HG03064 (cell line): Measurements from ENCODE around the gene ADGRL3.

Experiments
- ATAC-seq: cut with Tn5 transposase; IDR thresholded peaks from one replicate; pipeline ENCODE4 v1.9.1; 2021; ENCODE audit warnings: low read depth; ENCODE audit not compliant: unreplicated experiment

The ADGRL3 gene

GRCh38 chr4:61531188-61531587 is 331.1 kb downstream of the ADGRL3 start:
- ATAC-seq: no peak

DNA sequence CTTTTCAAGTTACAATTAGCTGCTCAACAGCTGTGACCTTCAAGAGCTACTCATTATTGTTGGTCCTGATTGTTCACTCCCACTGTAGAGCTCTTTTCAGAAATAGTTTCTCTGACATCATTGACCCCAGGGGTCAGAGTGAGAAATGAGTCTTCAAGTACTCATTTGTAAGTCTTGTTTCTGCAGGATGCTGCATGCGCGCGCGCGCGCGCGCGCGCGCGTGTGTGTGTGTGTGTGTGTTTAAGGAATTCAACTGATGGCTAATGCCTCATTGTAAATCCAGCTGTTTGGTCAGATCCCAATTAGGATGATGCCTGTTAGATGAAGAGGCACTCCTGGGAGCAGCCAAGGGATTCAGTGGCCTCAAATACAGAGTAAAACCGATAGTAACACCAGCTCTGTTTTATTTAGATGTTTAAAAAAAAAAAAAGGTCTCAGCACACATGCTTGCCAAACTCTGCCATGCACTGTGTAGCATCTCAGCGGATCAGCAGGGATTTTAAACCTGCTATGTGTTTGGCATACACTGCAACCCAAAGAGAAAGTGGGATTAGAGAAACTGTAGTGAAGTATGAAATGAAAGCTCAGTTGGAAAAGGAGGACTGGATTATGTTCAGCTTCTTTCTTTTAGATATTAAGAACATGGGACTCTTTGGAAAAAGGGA is 332.3 kb downstream of the ADGRL3 start:
- no peak for ATAC-seq

DNA sequence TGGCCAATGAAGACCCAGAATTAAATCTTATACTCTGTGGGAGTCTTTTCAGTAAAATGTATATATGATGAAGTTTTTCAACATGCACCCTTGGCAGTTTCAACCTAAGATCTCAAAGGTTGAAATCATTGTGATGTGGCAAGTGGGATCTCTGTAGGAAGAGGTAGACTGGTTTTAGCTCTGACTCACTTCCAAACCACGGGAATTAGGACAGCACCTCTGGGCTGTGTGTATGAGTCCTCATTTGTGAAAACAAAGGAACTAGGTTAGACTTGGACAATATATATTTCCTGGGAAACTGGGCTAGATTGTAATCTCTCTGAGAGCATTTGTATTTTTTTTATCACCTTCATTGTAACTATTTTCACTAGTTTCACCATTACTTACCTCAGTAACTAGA is 333.0 kb downstream of the ADGRL3 start:
- ATAC-seq: no peak

DNA sequence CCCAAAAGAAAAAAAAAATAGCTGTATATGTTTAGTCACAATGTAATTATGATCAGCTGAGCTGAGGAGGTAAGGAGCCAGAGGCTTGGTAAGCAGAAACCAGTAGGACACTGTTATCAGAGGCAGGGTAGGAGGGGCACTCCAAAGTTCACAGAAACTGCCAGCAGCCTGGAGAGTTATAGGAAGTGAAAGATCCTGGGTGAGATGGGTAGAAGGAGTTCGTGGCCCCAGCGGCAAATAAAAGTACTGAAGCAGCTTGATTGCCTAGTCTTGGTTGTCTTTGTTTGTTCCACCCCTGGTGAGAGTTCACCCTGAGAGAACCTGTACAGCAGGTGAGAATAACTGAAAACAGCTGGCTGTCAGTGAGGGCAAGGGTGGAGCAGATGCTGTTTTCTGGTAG is 340.8 kb downstream of the ADGRL3 start:
- no peak for ATAC-seq

- ATAC-seq: no peak
Measured at GRCh38 chr4:61541459-61541858, 341.3 kb downstream of the ADGRL3 start.

- ATAC-seq: no peak
Measured at GRCh38 chr4:61543976-61544375, 343.9 kb downstream of the ADGRL3 start.

DNA sequence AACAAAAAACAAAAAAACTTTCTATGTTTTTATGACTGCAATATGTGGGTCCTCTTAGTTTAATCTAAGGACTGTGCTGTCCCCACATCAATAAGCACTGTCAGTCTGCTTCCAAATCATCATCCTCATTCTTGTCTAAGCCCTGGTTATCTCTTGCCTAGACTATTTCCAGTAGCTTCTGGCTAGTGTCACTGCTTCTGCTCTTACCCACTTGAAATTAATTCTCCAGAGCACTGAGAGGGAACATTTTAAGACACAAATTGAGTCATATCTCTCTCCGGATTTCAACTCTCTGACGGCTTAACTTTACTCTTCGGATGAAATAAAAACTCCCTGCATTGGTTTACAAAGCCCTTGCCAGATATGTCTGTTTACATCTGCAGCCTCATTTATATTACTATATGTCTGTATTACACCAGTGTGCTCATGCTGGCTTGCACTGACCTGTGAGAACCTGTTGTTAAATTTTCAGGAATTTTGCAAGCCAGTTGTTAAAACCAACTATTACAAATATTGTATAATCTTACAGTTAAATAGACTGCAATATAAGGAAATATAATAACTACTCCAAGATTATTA is 345.9 kb downstream of the ADGRL3 start:
- no peak for ATAC-seq

DNA sequence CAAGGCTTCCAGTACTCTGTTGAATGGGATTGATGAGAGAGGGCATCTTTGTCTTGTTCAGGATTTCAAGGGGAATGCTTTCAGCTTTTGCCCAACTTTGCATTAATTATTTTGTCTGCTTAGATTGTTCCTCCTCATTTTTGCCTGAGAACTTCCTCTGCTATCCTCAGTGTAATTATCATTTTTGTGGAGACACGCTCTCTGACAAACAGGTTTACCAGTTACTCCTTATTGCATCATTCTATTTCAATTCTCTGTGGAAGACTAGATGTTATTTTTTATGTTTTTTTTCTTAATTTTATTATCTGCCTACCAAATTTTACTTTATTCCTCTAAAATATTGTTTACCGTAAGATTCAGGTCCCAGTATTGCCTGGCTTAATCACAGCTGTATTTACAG is 349.2 kb downstream of the ADGRL3 start:
- ATAC-seq: no peak

- no peak for ATAC-seq
Measured at GRCh38 chr4:61553557-61554125, 353.5 kb downstream of the ADGRL3 start.

- ATAC-seq: no peak
Measured at GRCh38 chr4:61555789-61556188, 355.7 kb downstream of the ADGRL3 start.

DNA sequence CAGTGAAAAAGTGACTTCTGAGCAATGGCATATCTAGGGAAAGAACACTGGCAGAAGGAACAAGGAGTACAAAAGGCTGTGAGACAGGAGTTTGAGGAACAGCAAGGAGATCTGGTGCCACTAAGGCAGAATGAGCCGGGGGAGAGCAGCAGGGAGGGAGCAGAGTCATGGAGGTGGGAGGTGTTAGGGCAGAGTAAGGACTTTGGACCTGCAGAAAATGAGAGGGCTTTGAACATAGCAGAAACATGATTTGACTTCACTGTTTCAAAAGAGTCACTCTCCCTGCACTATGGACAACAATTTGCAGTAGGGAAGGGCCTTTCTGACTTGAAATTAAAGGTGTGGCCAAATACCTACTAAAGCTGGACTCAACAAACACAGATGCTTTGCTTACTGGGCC is 356.2 kb downstream of the ADGRL3 start:
- ATAC-seq: no peak

DNA sequence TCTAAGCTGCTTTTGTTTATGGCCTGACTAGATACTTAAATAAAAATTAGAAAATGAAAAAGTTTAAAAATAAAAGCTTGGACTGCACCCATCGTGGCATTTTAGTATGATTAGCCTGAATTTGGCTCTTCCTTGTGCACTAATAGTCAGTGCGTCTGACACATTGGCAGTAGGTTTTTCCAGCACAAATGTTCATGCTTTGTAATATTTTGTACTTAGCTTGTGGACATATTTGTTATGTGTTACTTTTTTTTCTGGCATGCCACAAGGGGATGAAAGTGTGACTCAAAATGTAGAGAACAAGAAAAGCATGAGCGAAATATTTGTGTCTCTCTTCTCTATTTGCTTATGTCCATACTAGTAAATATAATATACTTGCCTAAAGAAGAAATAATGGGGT is 359.3 kb downstream of the ADGRL3 start:
- no peak for ATAC-seq

GRCh38 chr4:61561028-61561427 is 360.9 kb downstream of the ADGRL3 start:
- no peak for ATAC-seq

DNA sequence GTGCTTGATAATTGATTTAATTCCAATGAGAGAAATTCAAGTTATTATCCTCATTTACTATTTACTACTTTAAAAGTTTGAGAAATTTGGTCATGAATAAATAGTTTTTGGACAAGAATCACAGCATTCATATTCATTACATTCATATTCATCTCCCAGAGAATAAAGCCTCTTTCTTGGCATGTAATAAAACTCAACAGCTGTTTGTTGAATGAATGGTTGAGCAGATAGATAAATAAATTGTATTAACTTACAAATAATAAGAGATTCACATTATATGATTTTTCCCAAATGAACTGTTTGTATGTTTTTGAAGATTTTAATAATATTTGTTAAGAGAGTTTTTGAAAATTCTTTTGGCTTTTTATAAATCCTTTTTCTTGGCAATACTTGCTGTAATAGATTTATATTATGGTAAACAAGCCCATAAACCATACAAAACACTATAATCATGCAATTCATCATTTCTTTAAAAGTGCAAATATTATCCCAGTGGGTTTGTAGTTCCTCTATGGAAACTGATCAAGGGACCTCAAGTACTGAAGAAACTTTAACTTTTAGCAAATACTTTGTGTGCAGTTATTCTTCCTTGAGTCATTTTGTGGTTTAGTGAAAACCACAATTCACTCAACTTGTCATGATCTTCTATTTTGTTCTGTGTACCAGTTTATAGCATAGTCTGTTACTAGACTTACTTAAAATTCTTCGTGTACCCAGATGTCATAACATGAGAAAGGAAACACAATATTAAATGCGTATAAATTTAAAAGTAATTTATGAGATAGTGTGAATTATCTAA is 371.8 kb downstream of the ADGRL3 start:
- ATAC-seq: no peak

DNA sequence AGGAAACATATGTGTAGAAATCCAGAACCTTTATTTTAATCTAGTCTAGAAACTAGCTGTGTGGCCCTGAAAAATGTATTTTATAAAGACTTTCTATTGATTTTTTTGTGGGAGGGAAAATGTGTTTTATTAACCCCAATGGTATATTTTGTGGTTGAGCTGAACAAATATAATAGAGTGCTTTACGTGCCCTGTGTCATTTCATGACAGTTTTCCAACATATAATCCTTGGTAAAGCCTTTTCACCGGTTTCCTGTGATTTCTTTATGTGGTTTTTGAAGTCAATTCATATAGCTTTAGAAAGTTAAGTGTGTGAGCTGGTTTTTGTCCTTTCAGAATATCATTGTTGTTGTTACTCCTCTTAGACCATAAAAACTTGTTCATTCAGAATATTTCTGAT is 375.7 kb downstream of the ADGRL3 start:
- ATAC-seq: no peak

DNA sequence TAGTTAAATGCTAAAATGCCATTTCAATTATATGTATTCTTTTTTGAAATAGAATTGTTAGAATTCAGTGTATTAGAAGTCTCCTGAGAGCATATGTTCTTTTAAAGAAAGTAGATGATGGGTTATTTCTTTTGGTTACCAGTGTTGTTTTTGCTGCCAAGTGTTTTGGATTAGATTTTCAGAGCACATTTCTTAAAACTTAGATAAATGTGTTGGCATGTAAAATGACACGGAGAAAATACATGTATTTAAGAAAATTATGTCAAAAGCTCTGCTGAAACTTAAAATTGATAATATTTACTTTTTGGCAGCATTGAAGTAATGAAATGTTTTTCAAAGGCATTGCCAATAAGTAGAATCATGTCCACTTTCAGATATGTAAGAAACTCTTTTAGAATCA is 379.7 kb downstream of the ADGRL3 start:
- ATAC-seq: no peak

DNA sequence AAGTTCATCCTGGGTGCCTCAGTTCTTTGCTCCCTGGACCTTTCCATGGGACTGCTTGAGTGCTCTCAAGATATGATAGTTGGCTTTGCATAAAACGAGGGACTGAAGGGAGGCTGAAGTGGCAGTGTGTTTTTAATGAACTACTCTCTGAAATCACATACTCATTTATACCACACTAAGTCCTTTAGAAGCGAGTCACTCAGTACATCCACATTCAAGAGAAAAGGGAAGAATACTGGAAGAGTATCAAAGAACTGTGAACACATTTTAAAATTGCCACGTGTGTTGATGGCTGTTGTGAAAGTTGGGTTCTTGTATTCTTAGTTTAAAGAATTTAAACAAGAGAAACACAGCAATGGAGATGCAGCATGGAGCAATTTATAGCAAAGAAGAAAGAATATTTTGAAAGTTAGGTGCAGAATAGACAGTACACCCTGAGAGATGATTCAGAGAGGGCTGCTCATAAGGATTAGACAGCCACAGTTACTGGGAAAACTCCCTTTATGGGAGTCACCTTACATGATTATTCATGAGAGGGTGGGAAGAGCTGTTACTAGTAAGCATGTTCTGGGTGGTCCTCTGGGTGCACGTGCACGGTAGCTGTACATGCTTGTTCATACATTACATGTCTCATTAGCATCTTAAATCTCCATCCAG is 380.7 kb downstream of the ADGRL3 start:
- ATAC-seq: no peak

DNA sequence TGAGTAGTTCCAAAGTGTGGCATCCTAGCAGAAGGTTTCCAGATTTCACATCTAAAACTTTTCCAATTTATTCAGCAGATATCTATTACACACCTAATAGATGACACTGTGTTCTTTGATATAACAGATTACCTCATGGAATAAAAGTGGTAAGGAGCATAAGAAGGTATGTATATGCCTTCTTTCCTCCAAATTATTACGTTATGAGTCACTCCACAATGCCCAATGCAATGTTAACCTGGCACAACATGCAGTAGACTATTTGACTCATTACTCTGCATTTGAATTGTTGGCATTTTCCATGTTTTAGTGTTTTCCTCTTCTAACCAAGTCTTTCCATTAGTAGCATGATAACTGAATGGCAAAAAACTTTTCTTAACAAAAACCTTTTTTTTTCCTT is 383.6 kb downstream of the ADGRL3 start:
- ATAC-seq: no peak

DNA sequence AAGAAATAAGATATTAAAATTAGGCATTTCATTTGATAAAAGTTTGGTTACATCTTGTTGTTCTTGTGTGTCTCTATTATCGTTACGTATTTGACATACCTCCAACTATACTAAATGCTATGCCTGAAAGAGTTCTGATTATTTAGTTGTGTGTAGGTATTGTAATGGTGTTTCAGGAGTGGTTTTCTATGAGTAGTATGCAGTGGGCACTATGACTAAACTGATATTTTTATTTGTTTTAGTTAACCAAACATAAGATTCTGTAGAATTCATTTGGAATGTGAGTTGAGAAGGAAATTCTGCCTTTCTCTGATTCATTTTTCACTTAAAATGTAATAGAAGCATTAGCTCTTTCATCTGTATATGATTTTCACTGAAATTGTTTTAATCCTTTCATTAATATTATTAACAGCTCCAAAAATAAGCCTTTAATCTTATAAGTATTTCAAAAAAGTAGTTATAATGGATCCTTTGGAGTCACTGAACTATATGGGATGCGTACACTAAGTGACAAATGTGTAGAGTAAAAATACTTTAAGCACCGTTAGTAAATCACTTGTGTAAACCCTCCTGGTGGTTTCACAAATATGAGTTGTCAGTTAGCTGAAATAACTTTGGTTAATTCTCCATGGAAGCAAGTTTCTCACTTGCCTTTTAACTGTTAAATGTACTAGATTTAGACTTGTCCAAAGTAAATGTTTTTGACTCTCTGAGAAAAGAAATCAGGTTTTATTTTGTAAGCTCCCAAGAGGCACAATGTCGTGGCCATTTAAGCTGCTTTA is 388.7 kb downstream of the ADGRL3 start:
- no peak for ATAC-seq

DNA sequence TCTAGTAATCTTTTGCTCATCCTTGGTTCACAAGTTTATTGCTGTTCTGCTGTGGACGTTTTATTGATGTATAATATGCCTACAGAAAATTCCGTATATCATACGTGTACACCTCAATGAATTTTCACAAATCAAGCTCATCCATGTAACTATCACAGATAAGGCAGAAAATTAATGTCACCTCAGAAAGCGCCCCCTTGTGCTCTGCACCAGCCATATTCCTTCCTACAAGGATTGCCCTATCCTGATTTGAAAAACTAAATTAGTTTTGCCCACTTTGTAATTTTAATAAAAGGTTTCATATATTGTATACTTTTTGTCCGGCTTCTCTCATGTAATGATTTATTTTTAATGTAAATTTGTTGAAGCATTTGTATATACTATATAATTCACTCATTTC is 390.8 kb downstream of the ADGRL3 start:
- ATAC-seq: no peak
